Upper lobe of left lung (tissue), 6 donors: ENCODE data around the gene SAXO2. TPM values are rescaled to one million over a fixed set of nuclear protein-coding genes. Genes with fewer than 3 reads are reported as not detected.
"Not testable (repeated sequence)": the region's sequence is repeated elsewhere in the genome, so short reads cannot be mapped to it uniquely, and the experiment has no call there.

Source experiments
- ATAC-seq, 2 donors: fragments of 200-7000 bp; cut with Tn5 transposase; one replicate each; pipeline ENCODE4 v1.9.1; 2022; ENCODE audit warnings: mild to moderate bottlenecking in 2 of 2, moderate library complexity in 2 of 2; ENCODE audit not compliant: low FRiP score in 2 of 2
- DNase-seq, 2 donors: peaks; one replicate each; pipeline ENCODE4 v3.0.0-alpha.2; 2019 to 2020
- H3K27ac ChIP-seq, 4 donors: fragments of 200-600 bp; sonication (generic); one replicate each; pipeline ENCODE4 v1.5.1; 2016 to 2019
- H3K27me3 ChIP-seq, 4 donors: fragments of 200-600 bp; sonication (generic); one replicate each; pipeline ENCODE4 v1.5.1; 2017 to 2019
- H3K36me3 ChIP-seq, 4 donors: fragments of 200-600 bp; sonication (generic); one replicate each; pipeline ENCODE4 v1.5.1; 2016 to 2019
- H3K4me1 ChIP-seq, 4 donors: fragments of 200-600 bp; sonication (generic); one replicate each; pipeline ENCODE4 v1.5.1; 2018 to 2019
- H3K4me3 ChIP-seq, 4 donors: fragments of 200-600 bp; sonication (generic); one replicate each; pipeline ENCODE4 v1.5.1; 2017 to 2019; ENCODE audit warnings: mild to moderate bottlenecking in 2 of 4, moderate library complexity in 1 of 4
- H3K9me3 ChIP-seq, 4 donors: fragments of 200-600 bp; sonication (generic); one replicate each; pipeline ENCODE4 v1.5.1; 2018 to 2019
- WGBS, 2 donors: methylation state at CpG; one replicate each; pipeline ENCODE4 v1.1.5; 2017 to 2018; 5-methylcytosine and 5-hydroxymethylcytosine counted together
- total RNA-seq, 6 donors: library from RNA; depleted of rRNA in 4 of 6; stranded (reverse); fragments of >200 nt in 4 of 6; gene quantifications; one replicate each; pipeline versions ENCODE4 v1.1.0 to v1.2.1, GENCODE V29; 2016 to 2021
- donor health status: DM: no; HTN: no; CAD: no; lungs with moderate emphysema.
- donor health status: DM: no; HTN: yes; CAD: no; lungs with severe emphysema.

SAXO2 gene
- total RNA-seq, 6 donors from 2014 or later: 2.5 to 58.6 (median 11.2) TPM

GRCh38 chr15:82326896-82327295 lies 64.3 kb downstream of the SAXO2 start:
- not testable (repeated sequence) for H3K4me3 ChIP-seq, H3K27me3 ChIP-seq, H3K4me1 ChIP-seq, H3K9me3 ChIP-seq, ATAC-seq, H3K27ac ChIP-seq, H3K36me3 ChIP-seq
- peak in 1 of 2 donors; percentile 78 for DNase-seq
- WGBS, 2 donors: 87 to 90% methylated on average over 2 to 22 of the region's 23 CpGs

GRCh38 chr15:82327372-82327771 lies 64.8 kb downstream of the SAXO2 start:
- H3K36me3 ChIP-seq, H3K4me1 ChIP-seq, H3K27ac ChIP-seq, H3K27me3 ChIP-seq, H3K4me3 ChIP-seq, ATAC-seq, H3K9me3 ChIP-seq: not testable (repeated sequence)
- 84% methylated on average over 8 of the region's 10 CpGs; no CpG with 5 or more reads in 1 of the 2 donors for WGBS, 2 donors
- peak in 1 of 2 donors; percentile 43 for DNase-seq

- not testable (repeated sequence) for H3K27me3 ChIP-seq, H3K36me3 ChIP-seq, ATAC-seq, H3K27ac ChIP-seq, H3K4me1 ChIP-seq, H3K9me3 ChIP-seq, H3K4me3 ChIP-seq
- no CpG with 5 or more reads among the region's 13 CpGs for WGBS, 2 donors
- peak in 1 of 2 donors; percentile 35 for DNase-seq
These were observed 66.4 kb downstream of the SAXO2 start for GRCh38 chr15:82329039-82329438.

- H3K4me1 ChIP-seq, H3K36me3 ChIP-seq, ATAC-seq, H3K27me3 ChIP-seq, H3K9me3 ChIP-seq, H3K27ac ChIP-seq, H3K4me3 ChIP-seq: not testable (repeated sequence)
- peak in 1 of 2 donors; percentile 51 for DNase-seq
- 89% methylated on average over 3 of the region's 11 CpGs; no CpG with 5 or more reads in 1 of the 2 donors for WGBS, 2 donors
These were observed 68.3 kb downstream of the SAXO2 start for GRCh38 chr15:82330921-82331320.

- not testable (repeated sequence) for ATAC-seq, H3K4me1 ChIP-seq, H3K4me3 ChIP-seq, H3K27ac ChIP-seq, H3K9me3 ChIP-seq, H3K36me3 ChIP-seq, DNase-seq, H3K27me3 ChIP-seq
- no CpG with 5 or more reads among the region's 3 CpGs for WGBS, 2 donors
These were observed 69.1 kb downstream of the SAXO2 start for GRCh38 chr15:82331576-82332304.

- H3K4me3 ChIP-seq, H3K27me3 ChIP-seq, H3K36me3 ChIP-seq, H3K4me1 ChIP-seq, H3K9me3 ChIP-seq, H3K27ac ChIP-seq: not testable (repeated sequence)
- WGBS, 2 donors: 59% methylated on average over 3 of the region's 13 CpGs; no CpG with 5 or more reads in 1 of the 2 donors
- ATAC-seq: peak in 1 of 2 donors; percentile 4
- DNase-seq: peak in 1 of 2 donors; percentile 56
These were observed 70.3 kb downstream of the SAXO2 start for GRCh38 chr15:82332711-82333602.

- not testable (repeated sequence) for H3K27me3 ChIP-seq, H3K4me3 ChIP-seq, H3K36me3 ChIP-seq, H3K27ac ChIP-seq, H3K4me1 ChIP-seq, H3K9me3 ChIP-seq
- DNase-seq: peak in 1 of 2 donors; percentile 83
- 73 to 90% methylated on average over 7 to 13 of the region's 43 CpGs for WGBS, 2 donors
- ATAC-seq: peak in 1 of 2 donors; percentile 2
These were observed 71.3 kb downstream of the SAXO2 start for GRCh38 chr15:82333603-82334553.

Other genes with a start within 250 kb of the SAXO2 start
- 1 to 10 TPM in 5 of 6 donors, under 1 TPM in 1; 0.76 to 4.2 (median 2.0) TPM for gene MEX3B, start 216.8 kb upstream of the SAXO2 start, total RNA-seq
- gene EFL1, start 84 bp upstream of the SAXO2 start, total RNA-seq: 10 to 100 TPM in 5 of 6 donors, 1 to 10 TPM in 1; 9.7 to 27.7 (median 17.0) TPM
- 1 to 10 TPM in 5 of 6 donors, under 1 TPM in 1; 0.34 to 4.3 (median 1.2) TPM for gene GOLGA6L10, start 86.7 kb downstream of the SAXO2 start, total RNA-seq
- 10 to 100 TPM in 2 of 6 donors, 1 to 10 TPM in 4; 2.9 to 83.8 (median 6.3) TPM for gene GOLGA6L9, start 167.0 kb downstream of the SAXO2 start, total RNA-seq